NOMO-1 (cell line): ENCODE measurements around the gene MTUS2.
"Not testable (repeated sequence)": the region's sequence is repeated elsewhere in the genome, so short reads cannot be mapped to it uniquely, and the experiment has no call there.

Experiments
- DNase-seq, 2 experiments: peaks; one replicate each; lab custom pipeline; 2025; ENCODE audit not compliant: unreplicated experiment in 2 of 2; lab: John Stamatoyannopoulos, UW

Gene MTUS2

GRCh38 chr13:29379865-29380264 is 559.7 kb downstream of the MTUS2 start:
- no peak for DNase-seq

- no peak for DNase-seq
Measured at GRCh38 chr13:29382021-29382420, 561.9 kb downstream of the MTUS2 start.

GRCh38 chr13:29383476-29383875 is 563.3 kb downstream of the MTUS2 start:
- no peak for DNase-seq

DNA sequence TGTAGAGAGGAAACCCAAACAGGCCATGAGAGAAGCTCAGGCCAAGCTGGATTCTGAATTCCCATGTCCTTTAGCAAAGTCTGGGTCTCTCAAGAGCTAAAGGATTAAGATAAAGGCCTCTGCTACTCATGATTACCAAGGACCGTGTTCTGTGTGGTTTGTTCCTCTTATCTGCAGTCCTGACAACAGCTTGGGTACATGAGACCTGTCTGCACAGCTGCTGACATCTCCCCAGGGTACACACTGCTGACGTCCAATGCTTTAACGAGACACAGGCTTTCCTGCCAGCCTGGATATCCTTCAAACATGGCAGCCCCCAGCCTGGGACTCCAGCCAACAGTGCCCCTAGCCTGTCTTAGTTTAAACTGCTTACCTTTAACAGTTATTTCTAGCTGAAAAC is 564.3 kb downstream of the MTUS2 start:
- no peak for DNase-seq

DNA sequence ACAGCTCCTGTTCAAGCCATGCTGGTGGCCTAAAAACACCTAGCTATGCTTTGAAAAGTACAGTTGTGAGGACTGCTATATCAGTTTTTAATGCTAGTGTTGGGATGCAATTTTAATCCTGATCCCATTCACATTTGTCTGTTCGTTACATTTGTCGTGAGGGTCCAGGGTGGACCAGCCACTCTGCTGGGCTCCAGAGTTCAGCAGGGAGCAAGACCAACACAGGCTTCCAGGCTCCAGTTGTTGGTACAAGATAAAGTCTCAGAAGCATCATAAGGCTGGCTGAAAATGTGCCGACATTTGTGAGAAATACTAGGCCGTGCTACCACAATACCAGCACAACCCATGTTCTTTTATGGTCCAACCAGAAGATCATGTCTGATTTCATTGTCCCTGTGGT is 564.7 kb downstream of the MTUS2 start:
- DNase-seq: no peak

DNA sequence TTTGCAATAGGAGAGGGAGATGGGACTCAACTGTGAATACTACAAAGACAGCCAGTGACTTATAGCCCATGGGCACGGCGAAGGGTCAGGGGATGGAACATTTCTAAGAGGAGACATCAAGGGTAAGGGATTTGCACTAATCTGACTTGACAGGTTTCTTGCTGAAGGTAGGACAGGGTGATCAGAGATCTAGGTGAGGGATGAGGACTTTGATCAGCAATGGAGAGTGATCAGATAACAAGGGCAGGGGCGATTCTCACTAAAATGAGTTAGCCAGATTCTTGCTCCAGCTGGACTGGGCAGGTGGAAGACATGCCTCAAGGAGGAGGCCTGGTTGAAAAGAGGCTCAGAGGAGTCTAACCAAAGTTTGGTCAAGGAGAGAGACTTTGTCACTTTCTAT is 566.1 kb downstream of the MTUS2 start:
- DNase-seq: no peak

DNA sequence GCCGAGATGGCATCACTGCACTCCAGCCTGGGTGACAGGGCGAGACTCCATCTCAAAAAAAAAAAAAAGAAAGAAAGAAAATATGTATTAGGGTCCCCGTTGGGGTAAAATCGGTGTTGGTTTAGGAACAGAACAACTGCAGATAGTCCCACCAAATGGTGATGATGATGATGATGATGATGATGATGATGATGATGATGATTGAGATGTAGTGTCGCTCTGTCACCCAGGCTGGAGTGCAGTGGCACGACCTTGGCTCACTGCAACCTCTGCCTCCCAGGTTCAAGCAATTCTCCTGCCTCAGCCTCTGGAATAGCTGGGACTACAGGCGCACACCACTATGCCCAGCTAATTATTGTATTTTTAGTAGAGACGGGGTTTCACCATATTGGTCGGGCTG is 570.5 kb downstream of the MTUS2 start:
- not testable (repeated sequence) for DNase-seq

GRCh38 chr13:29396446-29396845 is 576.3 kb downstream of the MTUS2 start:
- DNase-seq: no peak

GRCh38 chr13:29397265-29397664 is 577.1 kb downstream of the MTUS2 start:
- no peak for DNase-seq

GRCh38 chr13:29402166-29402636 is 582.1 kb downstream of the MTUS2 start:
- DNase-seq: no peak

DNA sequence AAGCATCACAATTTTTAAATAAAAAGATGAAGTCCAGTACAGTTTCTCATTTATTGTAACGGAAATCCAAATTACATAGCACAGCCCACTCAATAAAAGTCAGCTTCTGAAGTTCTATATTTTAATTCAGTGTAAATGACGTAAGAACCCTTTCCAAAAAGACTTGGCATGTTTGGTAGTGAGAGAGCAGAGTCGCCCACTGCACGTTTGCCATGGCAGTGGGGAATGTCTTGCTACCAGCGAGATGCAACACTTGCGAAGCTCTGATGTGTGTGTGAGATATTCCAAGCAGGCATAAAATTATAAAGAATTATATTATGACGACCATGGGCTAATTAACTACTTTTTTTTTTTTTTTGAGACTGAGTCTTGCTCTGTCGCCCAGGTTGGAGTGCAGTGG is 585.3 kb downstream of the MTUS2 start:
- no peak for DNase-seq

- DNase-seq: no peak
Measured at GRCh38 chr13:29411481-29411880, 591.3 kb downstream of the MTUS2 start.

GRCh38 chr13:29418026-29418425 is 597.9 kb downstream of the MTUS2 start:
- DNase-seq: no peak

DNA sequence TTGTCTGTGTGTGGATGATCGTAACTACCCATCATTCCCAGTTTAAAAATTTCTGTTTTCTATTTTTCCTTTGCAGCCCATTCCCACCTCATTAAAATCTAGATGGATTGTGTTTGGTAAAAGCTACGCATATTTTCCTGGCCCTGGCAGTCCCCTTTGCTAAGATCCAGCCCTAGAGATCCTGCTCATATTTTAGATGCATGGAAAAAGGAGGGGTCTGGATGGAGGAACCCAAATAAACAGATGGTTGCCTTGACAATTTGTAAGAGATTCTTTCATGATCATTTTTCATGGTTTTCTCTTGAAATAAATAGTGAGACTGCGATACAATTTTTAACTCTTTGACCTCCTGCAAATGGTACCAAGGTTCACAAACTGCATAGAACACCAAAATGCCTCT is 601.0 kb downstream of the MTUS2 start:
- DNase-seq: no peak

- DNase-seq: no peak
Measured at GRCh38 chr13:29422015-29422414, 601.9 kb downstream of the MTUS2 start.

- DNase-seq: no peak
Measured at GRCh38 chr13:29423050-29423449, 602.9 kb downstream of the MTUS2 start.

- DNase-seq: no peak
Measured at GRCh38 chr13:29427937-29428309, 607.8 kb downstream of the MTUS2 start.

GRCh38 chr13:29428310-29429181 is 608.4 kb downstream of the MTUS2 start:
- no peak for DNase-seq

DNA sequence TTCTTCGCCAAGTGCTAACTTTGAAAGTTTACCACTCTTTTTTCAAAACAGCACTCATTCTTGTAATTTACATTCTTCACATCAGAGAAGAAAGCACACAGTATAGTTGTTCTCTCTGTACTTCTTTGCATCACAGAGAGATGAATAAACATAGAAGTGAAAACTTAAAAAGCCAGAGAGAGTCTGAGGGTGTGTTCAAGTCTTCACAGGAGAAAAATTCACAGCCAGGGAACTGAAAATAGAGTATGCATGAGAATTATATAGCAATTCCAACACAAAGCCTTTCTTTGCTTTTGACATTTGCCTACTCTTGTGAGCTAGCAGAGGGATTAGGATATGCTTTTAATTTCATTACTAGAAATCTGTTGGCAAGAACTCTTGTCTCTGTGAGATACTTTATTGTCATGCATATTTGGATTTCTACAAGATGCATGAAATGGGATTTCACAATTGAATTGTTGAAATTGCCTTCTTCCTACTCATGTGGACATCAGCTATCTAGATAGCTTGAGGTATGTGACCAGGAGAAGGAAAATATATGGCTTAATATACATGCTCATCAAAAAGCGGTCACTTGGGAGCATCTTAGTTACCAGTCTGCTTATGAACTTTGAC is 609.3 kb downstream of the MTUS2 start:
- no peak for DNase-seq

GRCh38 chr13:29434217-29434945 is 614.2 kb downstream of the MTUS2 start:
- no peak for DNase-seq

- DNase-seq: no peak
Measured at GRCh38 chr13:29435125-29435911, 615.2 kb downstream of the MTUS2 start.
